ENCODE results near the gene SPATA25. TPM values are rescaled to one million over a fixed set of nuclear protein-coding genes. Genes with fewer than 3 reads are reported as not detected.
A peak's percentile ranks its signal among the peaks of the same experiment; 100 is the strongest.

The SPATA25 gene
- total RNA-seq, 1 experiment from 2014 or later: 1.8 TPM

DNA sequence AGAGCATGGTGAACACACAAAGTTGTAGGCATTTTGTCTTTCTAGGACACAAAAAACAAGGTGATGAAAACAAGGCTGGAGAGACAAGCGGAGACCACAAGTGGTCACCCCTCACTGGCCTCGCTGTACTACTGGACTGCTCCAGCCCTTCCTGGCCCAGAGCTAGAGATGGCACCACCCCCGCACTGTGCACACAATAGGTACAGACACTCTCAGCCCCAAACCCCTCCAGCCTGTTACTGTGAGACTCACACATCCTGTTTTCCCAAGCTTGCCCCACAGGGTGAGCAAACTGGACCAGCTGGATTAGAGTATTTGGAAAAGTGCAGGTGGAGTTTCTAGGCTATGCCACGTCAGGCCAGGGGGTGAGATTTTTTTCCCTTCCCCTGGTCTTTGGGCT is 14.8 kb downstream of the SPATA25 start:
- no peak for TF ChIP-seq POLR2AphosphoS5 (IDR thresholded peaks at IDR 0.05; ENCODE audit: low read depth, low read length)
- TF ChIP-seq TCF7L2 (IDR thresholded peaks at IDR 0.05; ENCODE audit: low read depth, low read length): no peak
- TF ChIP-seq SIN3A (IDR thresholded peaks at IDR 0.05; ENCODE audit: borderline replicate concordance, insufficient read depth, low read depth, low read length): no peak
- TF ChIP-seq, protein P1, sequence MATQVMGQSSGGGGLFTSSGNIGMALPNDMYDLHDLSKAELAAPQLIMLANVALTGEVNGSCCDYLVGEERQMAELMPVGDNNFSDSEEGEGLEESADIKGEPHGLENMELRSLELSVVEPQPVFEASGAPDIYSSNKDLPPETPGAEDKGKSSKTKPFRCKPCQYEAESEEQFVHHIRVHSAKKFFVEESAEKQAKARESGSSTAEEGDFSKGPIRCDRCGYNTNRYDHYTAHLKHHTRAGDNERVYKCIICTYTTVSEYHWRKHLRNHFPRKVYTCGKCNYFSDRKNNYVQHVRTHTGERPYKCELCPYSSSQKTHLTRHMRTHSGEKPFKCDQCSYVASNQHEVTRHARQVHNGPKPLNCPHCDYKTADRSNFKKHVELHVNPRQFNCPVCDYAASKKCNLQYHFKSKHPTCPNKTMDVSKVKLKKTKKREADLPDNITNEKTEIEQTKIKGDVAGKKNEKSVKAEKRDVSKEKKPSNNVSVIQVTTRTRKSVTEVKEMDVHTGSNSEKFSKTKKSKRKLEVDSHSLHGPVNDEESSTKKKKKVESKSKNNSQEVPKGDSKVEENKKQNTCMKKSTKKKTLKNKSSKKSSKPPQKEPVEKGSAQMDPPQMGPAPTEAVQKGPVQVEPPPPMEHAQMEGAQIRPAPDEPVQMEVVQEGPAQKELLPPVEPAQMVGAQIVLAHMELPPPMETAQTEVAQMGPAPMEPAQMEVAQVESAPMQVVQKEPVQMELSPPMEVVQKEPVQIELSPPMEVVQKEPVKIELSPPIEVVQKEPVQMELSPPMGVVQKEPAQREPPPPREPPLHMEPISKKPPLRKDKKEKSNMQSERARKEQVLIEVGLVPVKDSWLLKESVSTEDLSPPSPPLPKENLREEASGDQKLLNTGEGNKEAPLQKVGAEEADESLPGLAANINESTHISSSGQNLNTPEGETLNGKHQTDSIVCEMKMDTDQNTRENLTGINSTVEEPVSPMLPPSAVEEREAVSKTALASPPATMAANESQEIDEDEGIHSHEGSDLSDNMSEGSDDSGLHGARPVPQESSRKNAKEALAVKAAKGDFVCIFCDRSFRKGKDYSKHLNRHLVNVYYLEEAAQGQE (IDR thresholded peaks at IDR 0.05; ENCODE audit: insufficient read depth in 1 of 2, low read depth in 2 of 2, low read length in 1 of 2): no peak
- TF ChIP-seq, protein P2, sequence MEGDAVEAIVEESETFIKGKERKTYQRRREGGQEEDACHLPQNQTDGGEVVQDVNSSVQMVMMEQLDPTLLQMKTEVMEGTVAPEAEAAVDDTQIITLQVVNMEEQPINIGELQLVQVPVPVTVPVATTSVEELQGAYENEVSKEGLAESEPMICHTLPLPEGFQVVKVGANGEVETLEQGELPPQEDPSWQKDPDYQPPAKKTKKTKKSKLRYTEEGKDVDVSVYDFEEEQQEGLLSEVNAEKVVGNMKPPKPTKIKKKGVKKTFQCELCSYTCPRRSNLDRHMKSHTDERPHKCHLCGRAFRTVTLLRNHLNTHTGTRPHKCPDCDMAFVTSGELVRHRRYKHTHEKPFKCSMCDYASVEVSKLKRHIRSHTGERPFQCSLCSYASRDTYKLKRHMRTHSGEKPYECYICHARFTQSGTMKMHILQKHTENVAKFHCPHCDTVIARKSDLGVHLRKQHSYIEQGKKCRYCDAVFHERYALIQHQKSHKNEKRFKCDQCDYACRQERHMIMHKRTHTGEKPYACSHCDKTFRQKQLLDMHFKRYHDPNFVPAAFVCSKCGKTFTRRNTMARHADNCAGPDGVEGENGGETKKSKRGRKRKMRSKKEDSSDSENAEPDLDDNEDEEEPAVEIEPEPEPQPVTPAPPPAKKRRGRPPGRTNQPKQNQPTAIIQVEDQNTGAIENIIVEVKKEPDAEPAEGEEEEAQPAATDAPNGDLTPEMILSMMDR (IDR thresholded peaks at IDR 0.05): no peak
- ChIA-PET CTCF (no interaction called here), POLR2A (no interaction called here)
- Histone ChIP-seq H3K4me3 (ENCODE audit: low read depth in 2 of 2, low read length in 2 of 2) (no peak overlapping the region), H3K27me3 (ENCODE audit: control insufficient read depth, insufficient read depth, low read length) (no peaks in the 10 kb centered on the region), H3K27ac (ENCODE audit: low read length) (no peak overlapping the region), H3K9me3 (ENCODE audit: control insufficient read depth, insufficient read depth, low read depth, low read length) (no peaks in the 10 kb centered on the region), H3K36me3 (ENCODE audit: control insufficient read depth, insufficient read depth, low read length) (no peaks in the 10 kb centered on the region), H3K4me1 (ENCODE audit: control insufficient read depth, insufficient read depth, low read length) (peaks cover 2% of the 10 kb centered on the region; the same call in 1 of the 2 replicates)
- DNase-seq (ENCODE audit: low read depth, low spot score): no peak
- BruUV-seq (replicated peaks): no TSS peak
- intact Hi-C loops (cut with micrococcal nuclease; ENCODE audit: unreplicated experiment): no loop called here
- ATAC-seq: no peak
- in situ Hi-C loops (cut with HindIII; ENCODE audit: low pct_unique_long_range_greater_than_20kb, low sequenced_read_pairs): no loop called here

DNA sequence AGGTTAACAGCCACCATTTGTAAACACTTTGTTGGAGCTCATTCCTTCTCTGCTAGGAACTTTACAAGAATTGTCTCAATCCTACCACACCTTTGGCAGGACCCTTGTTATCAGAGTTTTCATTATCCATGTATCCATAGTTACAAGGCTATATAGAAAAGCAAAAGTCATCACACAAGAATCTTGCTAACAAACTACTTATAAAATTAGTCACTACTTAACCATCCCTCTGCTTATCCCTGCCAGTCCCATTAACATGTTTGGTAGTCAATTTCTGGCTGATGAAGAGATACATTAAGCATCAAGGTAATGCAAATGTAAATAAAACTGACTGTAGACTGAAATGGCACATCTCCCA is 19.6 kb downstream of the SPATA25 start:
- in situ Hi-C loops (cut with HindIII; ENCODE audit: low pct_unique_long_range_greater_than_20kb, low sequenced_read_pairs) (no loop called here), intact Hi-C loops (cut with micrococcal nuclease; ENCODE audit: unreplicated experiment) (no loop called here)
- TF ChIP-seq SIN3A (IDR thresholded peaks at IDR 0.05; ENCODE audit: borderline replicate concordance, insufficient read depth, low read depth, low read length): no peak
- no peak for TF ChIP-seq POLR2AphosphoS5 (IDR thresholded peaks at IDR 0.05; ENCODE audit: low read depth, low read length)
- TF ChIP-seq, protein P2 (IDR thresholded peaks at IDR 0.05): no peak
- CTCF ChIA-PET: no interaction called here
- DNase-seq (ENCODE audit: low read depth, low spot score): no peak
- POLR2A ChIA-PET: no interaction called here
- ATAC-seq: peak; percentile 84
- no peaks in the 10 kb centered on the region for H3K36me3 ChIP-seq (ENCODE audit: control insufficient read depth, insufficient read depth, low read length)
- no peaks in the 10 kb centered on the region for H3K27me3 ChIP-seq (ENCODE audit: control insufficient read depth, insufficient read depth, low read length)
- H3K4me1 ChIP-seq (ENCODE audit: control insufficient read depth, insufficient read depth, low read length): peaks cover 7% of the 10 kb centered on the region; the same call in 1 of the 2 replicates
- H3K27ac ChIP-seq (ENCODE audit: low read length): peak overlapping the region; percentile 27; the same call in 1 of the 2 replicates
- H3K9me3 ChIP-seq (ENCODE audit: control insufficient read depth, insufficient read depth, low read depth, low read length): no peaks in the 10 kb centered on the region
- BruUV-seq (replicated peaks): no TSS peak
- H3K4me3 ChIP-seq (ENCODE audit: low read depth in 2 of 2, low read length in 2 of 2): no peak overlapping the region
